ENCODE measurements around the gene BCL2L1. TPM values are rescaled to one million over a fixed set of nuclear protein-coding genes. Genes with fewer than 3 reads are reported as not detected.

BCL2L1 gene
- total and polyA plus RNA-seq, 10 of the 15 experiments (the other 5 are each of a cell fraction or from before 2014, with no cell fraction given), result 0.63 to 67.7 (median 43.6) TPM

DNA sequence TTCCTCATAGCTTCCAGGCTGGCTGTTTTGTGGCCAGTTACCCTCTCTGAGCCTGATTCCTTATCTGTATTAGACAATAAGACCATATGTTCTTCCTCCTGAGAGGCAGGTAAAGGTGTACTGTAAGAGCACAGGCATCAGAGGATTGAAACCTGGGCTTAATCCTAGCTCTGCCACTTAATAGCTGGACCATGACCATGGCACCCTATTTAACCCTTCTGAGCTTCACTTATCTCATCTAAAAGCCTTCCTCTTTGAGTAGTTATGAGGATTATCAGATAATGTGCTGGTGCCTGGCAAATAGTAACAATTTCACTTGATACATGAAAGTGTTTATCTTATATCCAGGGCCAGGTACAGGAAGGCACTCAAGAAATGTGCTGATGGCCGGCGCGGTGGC, 34.9 kb downstream of the BCL2L1 start:
- H3K4me3 ChIP-seq, result no peak overlapping the region
- H3K9me3 ChIP-seq (replicated peaks; ENCODE audit: control insufficient read depth, insufficient read depth, low read length), result no peaks in the 10 kb centered on the region
- peaks cover 39% of the 10 kb centered on the region for H3K79me2 ChIP-seq (ENCODE audit: control insufficient read depth, insufficient read depth, low read length)
- H3K9ac ChIP-seq (ENCODE audit: control insufficient read depth, insufficient read depth, low read length), result no peak overlapping the region
- no peak overlapping the region for H2AFZ ChIP-seq (ENCODE audit: control insufficient read depth, low read depth, low read length)
- no peak for TF ChIP-seq TAF1 (IDR thresholded peaks at IDR 0.05; ENCODE audit: borderline replicate concordance, low read depth, low read length)
- no peak for TF ChIP-seq CREB1 (IDR thresholded peaks at IDR 0.05; ENCODE audit: low read depth)
- no peak for TF ChIP-seq ATF7 (IDR thresholded peaks at IDR 0.05; ENCODE audit: low read depth)
- TF ChIP-seq PAX5 (IDR thresholded peaks at IDR 0.05; ENCODE audit: borderline replicate concordance, low read depth, low read length), result no peak
- no peak for TF ChIP-seq BRCA1 (IDR thresholded peaks at IDR 0.05; ENCODE audit: low read depth, low read length)
- TF ChIP-seq STAT3 (IDR thresholded peaks at IDR 0.05; ENCODE audit: low read depth, low read length), result no peak
- no peak for TF ChIP-seq NFIC (IDR thresholded peaks at IDR 0.05; ENCODE audit: low read depth, low read length)
- TF ChIP-seq EED (IDR thresholded peaks at IDR 0.05; ENCODE audit: low read depth), result no peak
- TF ChIP-seq, protein P1, sequence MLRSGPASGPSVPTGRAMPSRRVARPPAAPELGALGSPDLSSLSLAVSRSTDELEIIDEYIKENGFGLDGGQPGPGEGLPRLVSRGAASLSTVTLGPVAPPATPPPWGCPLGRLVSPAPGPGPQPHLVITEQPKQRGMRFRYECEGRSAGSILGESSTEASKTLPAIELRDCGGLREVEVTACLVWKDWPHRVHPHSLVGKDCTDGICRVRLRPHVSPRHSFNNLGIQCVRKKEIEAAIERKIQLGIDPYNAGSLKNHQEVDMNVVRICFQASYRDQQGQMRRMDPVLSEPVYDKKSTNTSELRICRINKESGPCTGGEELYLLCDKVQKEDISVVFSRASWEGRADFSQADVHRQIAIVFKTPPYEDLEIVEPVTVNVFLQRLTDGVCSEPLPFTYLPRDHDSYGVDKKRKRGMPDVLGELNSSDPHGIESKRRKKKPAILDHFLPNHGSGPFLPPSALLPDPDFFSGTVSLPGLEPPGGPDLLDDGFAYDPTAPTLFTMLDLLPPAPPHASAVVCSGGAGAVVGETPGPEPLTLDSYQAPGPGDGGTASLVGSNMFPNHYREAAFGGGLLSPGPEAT (IDR thresholded peaks at IDR 0.05; ENCODE audit: low read depth), result no peak
- no peak for TF ChIP-seq KDM1A (IDR thresholded peaks at IDR 0.05; ENCODE audit: borderline replicate concordance)
- TF ChIP-seq ASH2L (IDR thresholded peaks at IDR 0.05; ENCODE audit: borderline replicate concordance, low read depth), result no peak
- TF ChIP-seq, protein P2, sequence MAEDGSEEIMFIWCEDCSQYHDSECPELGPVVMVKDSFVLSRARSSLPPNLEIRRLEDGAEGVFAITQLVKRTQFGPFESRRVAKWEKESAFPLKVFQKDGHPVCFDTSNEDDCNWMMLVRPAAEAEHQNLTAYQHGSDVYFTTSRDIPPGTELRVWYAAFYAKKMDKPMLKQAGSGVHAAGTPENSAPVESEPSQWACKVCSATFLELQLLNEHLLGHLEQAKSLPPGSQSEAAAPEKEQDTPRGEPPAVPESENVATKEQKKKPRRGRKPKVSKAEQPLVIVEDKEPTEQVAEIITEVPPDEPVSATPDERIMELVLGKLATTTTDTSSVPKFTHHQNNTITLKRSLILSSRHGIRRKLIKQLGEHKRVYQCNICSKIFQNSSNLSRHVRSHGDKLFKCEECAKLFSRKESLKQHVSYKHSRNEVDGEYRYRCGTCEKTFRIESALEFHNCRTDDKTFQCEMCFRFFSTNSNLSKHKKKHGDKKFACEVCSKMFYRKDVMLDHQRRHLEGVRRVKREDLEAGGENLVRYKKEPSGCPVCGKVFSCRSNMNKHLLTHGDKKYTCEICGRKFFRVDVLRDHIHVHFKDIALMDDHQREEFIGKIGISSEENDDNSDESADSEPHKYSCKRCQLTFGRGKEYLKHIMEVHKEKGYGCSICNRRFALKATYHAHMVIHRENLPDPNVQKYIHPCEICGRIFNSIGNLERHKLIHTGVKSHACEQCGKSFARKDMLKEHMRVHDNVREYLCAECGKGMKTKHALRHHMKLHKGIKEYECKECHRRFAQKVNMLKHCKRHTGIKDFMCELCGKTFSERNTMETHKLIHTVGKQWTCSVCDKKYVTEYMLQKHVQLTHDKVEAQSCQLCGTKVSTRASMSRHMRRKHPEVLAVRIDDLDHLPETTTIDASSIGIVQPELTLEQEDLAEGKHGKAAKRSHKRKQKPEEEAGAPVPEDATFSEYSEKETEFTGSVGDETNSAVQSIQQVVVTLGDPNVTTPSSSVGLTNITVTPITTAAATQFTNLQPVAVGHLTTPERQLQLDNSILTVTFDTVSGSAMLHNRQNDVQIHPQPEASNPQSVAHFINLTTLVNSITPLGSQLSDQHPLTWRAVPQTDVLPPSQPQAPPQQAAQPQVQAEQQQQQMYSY (CRISPR knock-in tag; IDR thresholded peaks at IDR 0.05), result no peak
- no peak for TF ChIP-seq HDGF (IDR thresholded peaks at IDR 0.05)
- DNase-seq (ENCODE audit: low read depth, low spot score) (no peak), FAIRE-seq (no peak), ATAC-seq (no peak)
- RAD21 ChIA-PET (ENCODE audit: unreplicated experiment), result interaction anchor here (0.7 to 4.5 kb wide), 4 partner anchors 11 to 58 kb away, joined by 3 to 63 read pairs (median 4); partner anchors contain the start of gene BCL2L1
- intact Hi-C loops (cut with micrococcal nuclease; ENCODE audit: unreplicated experiment), result no loop called here
- H4K20me1 ChIP-seq (ENCODE audit: control insufficient read depth, insufficient read depth), result no peaks in the 10 kb centered on the region
- no TSS peak for BruUV-seq (replicated peaks)
- H3K27me3 ChIP-seq (replicated peaks in 1 of 2; ENCODE audit: control insufficient read depth in 2 of 2, insufficient read depth in 2 of 2, low read length in 1 of 2), result no peaks in the 10 kb centered on the region
- in situ Hi-C loops (cut with MboI), result no loop called here
- no peak overlapping the region for H3K27ac ChIP-seq (ENCODE audit: control insufficient read depth, insufficient read depth)
- peaks cover 40% of the 10 kb centered on the region for H3K4me1 ChIP-seq (ENCODE audit: control insufficient read depth, insufficient read depth, low read length)
- POLR2A ChIA-PET, result interaction anchor here (0.7 to 0.9 kb wide), 3 partner anchors 11 to 26 kb away, joined by 3 to 8 read pairs (median 5); no protein-coding TSS in a partner anchor
- WGBS (ENCODE audit: insufficient coverage, insufficient replicate concordance, low lambda C conversion rate, missing lambda C conversion rate), result 96% methylated on average over 3 of the region's 3 CpGs
- SMC1A ChIA-PET (ENCODE audit: uncharacterized antibody, unreplicated experiment), result interaction anchor here (0.6 to 1.3 kb wide), 4 partner anchors 11 to 34 kb away, joined by 3 to 5 read pairs (median 3); no protein-coding TSS in a partner anchor
- CTCF ChIA-PET, result interaction anchor here (1.4 to 6.7 kb wide), 2 partner anchors 26 to 33 kb away, joined by 4 to 52 read pairs; no protein-coding TSS in a partner anchor
- no peak overlapping the region for H3K4me2 ChIP-seq (ENCODE audit: control insufficient read depth, insufficient read depth)
- peaks cover 5 to 22% of the 10 kb centered on the region in 2 experiments; a peak in 3 of 4 replicates for H3K36me3 ChIP-seq (ENCODE audit: control insufficient read depth in 2 of 2, insufficient read depth in 2 of 2, low read length in 1 of 2)
